Aorta (tissue), 5 donors: ENCODE results near the gene ERCC6L2. TPM values are rescaled to one million over a fixed set of nuclear protein-coding genes. Genes with fewer than 3 reads are reported as not detected.

ENCODE experiments used
- ATAC-seq: fragments of 200-7000 bp; cut with Tn5 transposase; one replicate; pipeline ENCODE4 v1.9.1; 2022; ENCODE audit warnings: moderate library complexity; ENCODE audit not compliant: low FRiP score
- DNase-seq, 2 donors: peaks; one replicate each; pipeline ENCODE4 v3.0.0-alpha.2; 2020
- H3K27ac ChIP-seq, 2 donors: one replicate each; pipeline ENCODE4 v1.5.1; 2013; ENCODE audit warnings: low read length in 2 of 2, mild to moderate bottlenecking in 2 of 2, moderate library complexity in 2 of 2, control low read depth in 1 of 2, inconsistent platforms in 1 of 2, low read depth in 1 of 2
- H3K27me3 ChIP-seq, 2 donors: one replicate each; pipeline ENCODE4 v1.6.1; 2013; ENCODE audit warnings: control low read depth in 1 of 2, low read length in 1 of 2, mild to moderate bottlenecking in 1 of 2, moderate library complexity in 1 of 2; ENCODE audit not compliant: insufficient read depth in 2 of 2, control insufficient read depth in 1 of 2
- H3K36me3 ChIP-seq, 2 donors: one replicate each; pipeline ENCODE4 v1.6.1; 2013; ENCODE audit warnings: control low read depth in 1 of 2, low read length in 1 of 2, mild to moderate bottlenecking in 1 of 2; ENCODE audit not compliant: insufficient read depth in 2 of 2, control insufficient read depth in 1 of 2
- H3K4me1 ChIP-seq, 2 donors: one replicate each; pipeline ENCODE4 v1.6.1; 2013; ENCODE audit warnings: low read length in 2 of 2, control low read depth in 1 of 2, mild to moderate bottlenecking in 1 of 2, moderate library complexity in 1 of 2; ENCODE audit not compliant: insufficient read depth in 2 of 2, control insufficient read depth in 1 of 2
- H3K4me3 ChIP-seq, 2 donors: one replicate each; pipeline ENCODE4 v1.5.1; 2013; ENCODE audit warnings: low read length in 2 of 2, control low read depth in 1 of 2, mild to moderate bottlenecking in 1 of 2
- H3K9me3 ChIP-seq: one replicate; pipeline ENCODE4 v1.6.1; 2013; ENCODE audit warnings: mild to moderate bottlenecking, low read length; ENCODE audit not compliant: control insufficient read depth
- WGBS, 2 donors: extraction: QIAGEN DNeasy Blood & Tissue Kit; methylation state at CpG; one replicate each; pipeline ENCODE4 v1.1.7; 2013; 5-methylcytosine and 5-hydroxymethylcytosine counted together
- intact Hi-C, 2 donors: fragments of 100-400 bp; cut with DNase I; formaldehyde crosslinking; loops; one replicate each; pipeline versions ENCODE4 v1.14.2 to v1.15.0; 2022
- polyA plus RNA-seq, 2 donors: library from polyadenylated mRNA; stranded (reverse); fragments of 200-250 nt; gene quantifications; one replicate each; pipeline ENCODE4 v1.2.3, GENCODE V29; 2013
- total RNA-seq, 2 donors: library from RNA; stranded (reverse); fragmentation: NEBNext Ultra II Directional; extraction: Animal tissue kit (Norgen Biotek cat#: 25700); gene quantifications; one replicate each; pipeline ENCODE4 v1.2.1, GENCODE V29; 2021
- donor health status: healthy with polysubstance abuse.
- donor health status: Bipolar disorder and iron deficiency.
- donor health status: DM: no; HTN: no; CAD: no.
- donor health status: DM: no; HTN: no; CAD: no.
- donor health status: DM: yes; HTN: yes; CAD: no.

ERCC6L2 gene
- total and polyA plus RNA-seq, 4 donors = 3.0 to 54.5 (median 28.7) TPM

GRCh38 chr9:95963659-95964058, 88.2 kb downstream of the ERCC6L2 start:
- no peak overlapping the region for H3K27ac ChIP-seq
- no peaks in the 10 kb centered on the region for H3K4me1 ChIP-seq
- intact Hi-C loops = no loop called here
- no peak overlapping the region for H3K4me3 ChIP-seq
- ATAC-seq = no peak
- DNase-seq = no peak
- H3K27me3 ChIP-seq = no peaks in the 10 kb centered on the region
- no peaks in the 10 kb centered on the region for H3K36me3 ChIP-seq
- WGBS, 2 donors = 98 to 99% methylated on average over 3 of the region's 3 CpGs
- no peaks in the 10 kb centered on the region for H3K9me3 ChIP-seq

GRCh38 chr9:95966306-95966705, 90.8 kb downstream of the ERCC6L2 start:
- intact Hi-C loops = no loop called here
- no peaks in the 10 kb centered on the region for H3K36me3 ChIP-seq
- H3K27ac ChIP-seq = no peak overlapping the region
- 11 to 18% methylated on average over 2 of the region's 2 CpGs for WGBS, 2 donors
- H3K27me3 ChIP-seq = no peaks in the 10 kb centered on the region
- H3K4me3 ChIP-seq = no peak overlapping the region
- H3K4me1 ChIP-seq = no peaks in the 10 kb centered on the region
- no peaks in the 10 kb centered on the region for H3K9me3 ChIP-seq
- no peak for ATAC-seq
- DNase-seq = no peak

GRCh38 chr9:95970317-95970716, 94.8 kb downstream of the ERCC6L2 start:
- intact Hi-C loops = no loop called here
- Histone ChIP-seq H3K27ac (no peak overlapping the region), H3K9me3 (no peaks in the 10 kb centered on the region), H3K36me3 (peaks cover 0 to 3% of the 10 kb centered on the region in 2 donors), H3K4me3 (no peak overlapping the region), H3K4me1 (no peaks in the 10 kb centered on the region), H3K27me3 (no peaks in the 10 kb centered on the region)
- ATAC-seq = no peak
- DNase-seq = no peak

GRCh38 chr9:95971815-95972214, 96.3 kb downstream of the ERCC6L2 start:
- H3K36me3 ChIP-seq = peaks cover 0 to 3% of the 10 kb centered on the region in 2 donors
- 63 to 76% methylated on average over 2 of the region's 2 CpGs for WGBS, 2 donors
- H3K4me1 ChIP-seq = no peaks in the 10 kb centered on the region
- no peaks in the 10 kb centered on the region for H3K9me3 ChIP-seq
- DNase-seq (no peak), ATAC-seq (no peak)
- H3K27me3 ChIP-seq = no peaks in the 10 kb centered on the region
- H3K27ac ChIP-seq = no peak overlapping the region
- intact Hi-C loops = no loop called here
- no peak overlapping the region for H3K4me3 ChIP-seq

GRCh38 chr9:95974389-95974788, 98.9 kb downstream of the ERCC6L2 start:
- Histone ChIP-seq H3K4me1 (no peaks in the 10 kb centered on the region), H3K27ac (no peak overlapping the region), H3K9me3 (no peaks in the 10 kb centered on the region), H3K27me3 (no peaks in the 10 kb centered on the region), H3K4me3 (no peak overlapping the region), H3K36me3 (peaks cover 0 to 3% of the 10 kb centered on the region in 2 donors)
- WGBS, 2 donors = 95 to 96% methylated on average over 1 of the region's 1 CpG
- intact Hi-C loops = no loop called here
- ATAC-seq (no peak), DNase-seq (no peak)

GRCh38 chr9:95977371-95977770, 101.9 kb downstream of the ERCC6L2 start:
- intact Hi-C loops = no loop called here
- DNase-seq (no peak), ATAC-seq (no peak)
- no peaks in the 10 kb centered on the region for H3K4me1 ChIP-seq
- 57 to 83% methylated on average over 1 of the region's 1 CpG for WGBS, 2 donors
- no peaks in the 10 kb centered on the region for H3K9me3 ChIP-seq
- H3K27ac ChIP-seq = no peak overlapping the region
- no peaks in the 10 kb centered on the region for H3K27me3 ChIP-seq
- H3K36me3 ChIP-seq = no peaks in the 10 kb centered on the region
- no peak overlapping the region for H3K4me3 ChIP-seq

GRCh38 chr9:95978106-95978505, 102.6 kb downstream of the ERCC6L2 start:
- Histone ChIP-seq H3K4me3 (no peak overlapping the region), H3K27ac (no peak overlapping the region), H3K27me3 (no peaks in the 10 kb centered on the region), H3K36me3 (no peaks in the 10 kb centered on the region), H3K4me1 (no peaks in the 10 kb centered on the region), H3K9me3 (no peaks in the 10 kb centered on the region)
- intact Hi-C loops = no loop called here
- 87 to 91% methylated on average over 4 of the region's 4 CpGs for WGBS, 2 donors
- DNase-seq = no peak
- no peak for ATAC-seq

- Histone ChIP-seq H3K4me1 (no peaks in the 10 kb centered on the region), H3K27ac (no peak overlapping the region), H3K36me3 (no peaks in the 10 kb centered on the region), H3K9me3 (no peaks in the 10 kb centered on the region), H3K4me3 (no peak overlapping the region), H3K27me3 (no peaks in the 10 kb centered on the region)
- 86 to 89% methylated on average over 4 of the region's 4 CpGs for WGBS, 2 donors
- ATAC-seq (no peak), DNase-seq (no peak)
- intact Hi-C loops = no loop called here
These were observed 104.0 kb downstream of the ERCC6L2 start for GRCh38 chr9:95979446-95979845.

- Histone ChIP-seq H3K27me3 (no peaks in the 10 kb centered on the region), H3K9me3 (no peaks in the 10 kb centered on the region), H3K36me3 (no peaks in the 10 kb centered on the region), H3K4me3 (no peak overlapping the region), H3K4me1 (no peaks in the 10 kb centered on the region), H3K27ac (no peak overlapping the region)
- no peak for ATAC-seq
- no peak for DNase-seq
- WGBS, 2 donors = 89 to 91% methylated on average over 8 of the region's 8 CpGs
- intact Hi-C loops = no loop called here
These were observed 105.0 kb downstream of the ERCC6L2 start for GRCh38 chr9:95980262-95981125.
